Stimulated activated CD8-positive, alpha-beta memory T cell treated with anti-CD3 and anti-CD28 coated beads, Interleukin-4, amount 100 ng/mL, for 4 hours (primary cell): ENCODE results near the gene CCDC137.

Experiments
- DNase-seq, 2 donors: peaks; one replicate each; pipeline ENCODE4 v3.0.0-alpha.2; 2020; ENCODE audit warnings: low read depth in 2 of 2, low spot score in 1 of 2

CCDC137 gene

DNA sequence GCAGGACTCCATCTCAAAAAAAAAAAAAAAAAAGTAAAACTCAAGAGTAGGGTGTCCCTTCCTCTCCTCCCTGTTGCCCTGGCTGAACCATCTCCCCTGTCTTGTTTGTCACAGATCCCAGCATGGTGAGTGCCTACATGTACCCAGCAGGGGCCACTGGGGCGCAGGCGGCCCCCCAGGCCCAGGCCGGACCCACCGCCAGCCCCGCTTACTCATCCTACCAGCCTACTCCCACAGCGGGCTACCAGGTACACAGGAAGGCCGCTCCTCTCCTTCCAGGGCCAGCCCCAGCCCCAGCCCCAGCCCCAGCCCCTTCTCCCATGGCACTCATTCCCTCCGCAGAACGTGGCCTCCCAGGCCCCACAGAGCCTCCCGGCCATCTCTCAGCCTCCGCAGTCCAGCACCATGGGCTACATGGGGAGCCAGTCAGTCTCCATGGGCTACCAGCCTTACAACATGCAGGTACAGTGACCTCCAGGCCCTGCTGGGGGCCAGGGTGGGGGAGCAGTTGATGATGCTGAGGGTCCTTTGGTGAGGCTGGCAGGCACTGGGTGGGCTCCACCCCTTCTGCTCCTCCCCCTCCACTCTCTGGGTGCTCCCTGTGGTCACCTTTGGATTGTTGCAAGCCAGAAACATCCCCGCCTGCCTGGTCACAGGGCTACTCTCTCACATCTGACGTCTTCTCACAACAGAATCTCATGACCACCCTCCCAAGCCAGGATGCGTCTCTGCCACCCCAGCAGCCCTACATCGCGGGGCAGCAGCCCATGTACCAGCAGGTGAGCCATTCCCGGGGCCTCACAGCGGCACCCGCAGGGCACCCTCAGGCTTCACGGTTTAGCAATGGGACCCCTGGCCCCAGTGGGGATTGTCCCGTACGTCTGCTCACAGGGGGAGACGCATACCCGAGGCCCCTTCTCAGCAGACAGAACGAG lies 34.1 kb downstream of the CCDC137 start:
- no peak for DNase-seq

DNA sequence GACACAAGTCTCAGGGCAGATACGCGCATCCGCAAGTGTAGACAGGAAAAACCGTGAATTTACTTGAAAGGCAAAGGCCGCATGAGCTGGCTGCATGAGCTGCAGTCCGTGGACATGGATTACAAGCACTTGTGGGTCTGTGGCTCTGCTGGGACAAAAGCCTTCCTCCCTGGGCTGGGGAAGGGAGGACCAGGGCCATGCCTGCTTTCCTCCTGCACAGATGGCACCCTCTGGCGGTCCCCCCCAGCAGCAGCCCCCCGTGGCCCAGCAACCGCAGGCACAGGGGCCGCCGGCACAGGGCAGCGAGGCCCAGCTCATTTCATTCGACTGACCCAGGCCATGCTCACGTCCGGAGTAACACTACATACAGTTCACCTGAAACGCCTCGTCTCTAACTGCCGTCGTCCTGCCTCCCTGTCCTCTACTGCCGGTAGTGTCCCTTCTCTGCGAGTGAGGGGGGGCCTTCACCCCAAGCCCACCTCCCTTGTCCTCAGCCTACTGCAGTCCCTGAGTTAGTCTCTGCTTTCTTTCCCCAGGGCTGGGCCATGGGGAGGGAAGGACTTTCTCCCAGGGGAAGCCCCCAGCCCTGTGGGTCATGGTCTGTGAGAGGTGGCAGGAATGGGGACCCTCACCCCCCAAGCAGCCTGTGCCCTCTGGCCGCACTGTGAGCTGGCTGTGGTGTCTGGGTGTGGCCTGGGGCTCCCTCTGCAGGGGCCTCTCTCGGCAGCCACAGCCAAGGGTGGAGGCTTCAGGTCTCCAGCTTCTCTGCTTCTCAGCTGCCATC lies 34.9 kb downstream of the CCDC137 start:
- DNase-seq = no peak

DNA sequence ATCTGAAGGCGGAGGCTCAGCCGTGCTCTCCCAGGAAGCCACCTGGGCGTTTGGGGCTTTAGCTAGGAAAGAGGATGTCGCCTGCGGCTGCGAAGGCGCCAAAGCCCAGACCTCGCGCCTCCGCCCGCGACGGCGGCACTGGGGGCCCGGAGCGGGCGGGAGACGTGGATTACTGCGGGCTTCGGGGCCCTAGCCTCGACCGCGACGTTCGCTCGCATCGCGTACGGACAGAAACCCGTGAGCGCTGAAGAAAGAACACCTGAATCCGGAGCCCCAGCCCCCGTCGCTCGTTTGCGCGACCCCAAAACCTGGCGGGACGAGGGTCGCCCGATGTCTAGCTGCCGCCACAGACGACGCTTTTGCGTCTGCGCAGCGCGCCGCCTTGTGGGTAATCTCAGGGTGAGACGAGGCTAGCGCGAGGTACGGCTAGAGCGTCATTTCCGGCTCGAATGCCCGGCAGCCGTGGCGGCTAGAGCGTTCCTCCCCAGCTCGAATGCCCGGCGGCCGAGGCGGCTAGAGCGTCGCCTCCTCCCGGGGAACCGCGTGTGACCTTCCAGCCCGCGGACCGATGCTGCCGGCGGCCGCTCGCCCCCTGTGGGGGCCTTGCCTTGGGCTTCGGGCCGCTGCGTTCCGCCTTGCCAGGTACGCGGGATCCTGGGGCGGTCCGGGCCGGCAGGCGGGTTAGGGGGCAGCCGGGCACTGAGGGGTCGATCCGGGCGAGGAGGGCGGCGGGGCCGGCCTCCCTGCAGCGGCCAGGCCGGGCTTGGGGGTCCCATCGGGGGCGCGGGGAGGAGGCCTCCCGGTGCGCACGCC lies 36.6 kb downstream of the CCDC137 start, which contains the start of gene MRPL12:
Gene MRPL12 (plus strand): TSS at position 434 of the 813 bp plus-strand sequence. CDS start 135 bp downstream, at position 569.
- DNase-seq = peak; percentile 72 to 80

DNA sequence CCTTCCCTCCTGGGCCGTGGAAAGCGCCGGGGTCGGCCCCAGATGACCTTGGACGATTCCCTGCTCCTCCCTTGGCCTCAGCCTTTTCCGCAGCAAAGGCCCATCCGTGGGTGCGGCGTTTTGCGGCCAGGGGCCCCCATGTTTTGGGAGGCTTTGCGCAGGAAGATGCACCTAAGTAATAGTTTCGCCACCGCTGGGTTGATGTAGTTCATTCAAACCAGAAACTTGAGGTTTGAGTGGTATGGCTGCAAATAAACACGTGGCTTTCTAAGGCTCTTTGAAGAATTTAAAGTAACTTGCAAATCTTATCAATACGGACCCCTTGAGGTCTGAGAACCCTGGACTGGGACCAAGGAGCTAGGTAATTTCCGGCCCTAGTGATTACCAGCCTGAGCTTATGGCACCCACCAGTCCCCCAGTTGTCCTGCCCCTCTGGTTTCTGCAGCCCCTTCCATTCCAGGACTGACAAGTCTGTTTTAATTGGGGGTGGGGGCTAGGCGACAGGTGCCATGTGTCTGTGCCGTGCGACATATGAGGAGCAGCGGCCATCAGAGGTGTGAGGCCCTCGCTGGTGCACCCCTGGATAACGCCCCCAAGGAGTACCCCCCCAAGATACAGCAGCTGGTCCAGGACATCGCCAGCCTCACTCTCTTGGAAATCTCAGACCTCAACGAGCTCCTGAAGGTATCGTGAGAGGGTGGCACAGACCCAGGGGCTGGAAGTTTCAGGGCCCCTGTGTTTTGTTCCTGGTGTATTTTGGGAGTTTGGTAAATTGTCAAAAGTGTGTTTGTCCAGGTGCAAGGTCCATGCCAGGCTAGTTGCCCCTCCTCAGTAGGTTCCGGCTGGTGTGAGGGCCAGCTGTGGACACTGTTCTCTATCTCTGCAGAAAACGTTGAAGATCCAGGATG lies 37.5 kb downstream of the CCDC137 start:
- no peak for DNase-seq

DNA sequence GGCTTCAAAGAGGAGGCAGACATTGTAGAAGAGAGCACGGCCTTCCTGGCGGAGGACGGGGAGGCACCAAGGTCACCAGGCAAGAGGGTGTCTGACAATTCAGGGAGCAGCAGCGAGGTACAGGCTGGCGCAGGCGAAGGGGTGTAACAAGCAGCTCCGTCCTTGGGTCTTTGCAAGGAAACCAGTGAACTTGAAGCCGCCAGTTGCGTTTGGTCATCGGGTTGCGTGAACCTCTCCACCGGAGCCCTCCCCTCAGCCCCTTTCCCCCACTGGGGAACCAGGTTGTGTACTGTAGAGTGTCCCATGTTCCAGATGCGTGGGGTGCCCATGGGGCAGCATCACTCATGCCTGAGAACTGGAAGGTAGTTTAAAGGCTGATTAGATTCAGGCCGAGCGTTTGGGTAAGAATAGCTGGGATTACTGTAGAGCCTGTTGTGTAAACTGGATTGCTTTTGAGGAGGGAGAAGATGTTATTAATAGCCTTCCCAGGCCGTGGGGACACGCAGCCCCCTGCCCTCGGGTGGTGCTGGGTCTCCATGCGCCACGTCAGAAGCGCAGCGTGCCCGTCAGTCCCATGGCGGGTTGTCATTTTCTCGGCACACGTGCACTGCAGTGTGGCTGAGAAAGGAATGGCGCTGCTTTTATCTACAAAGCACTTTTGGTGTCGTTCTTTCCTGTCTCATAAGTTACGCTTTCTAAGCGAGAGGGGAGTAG lies 39.1 kb downstream of the CCDC137 start:
- no peak for DNase-seq

DNA sequence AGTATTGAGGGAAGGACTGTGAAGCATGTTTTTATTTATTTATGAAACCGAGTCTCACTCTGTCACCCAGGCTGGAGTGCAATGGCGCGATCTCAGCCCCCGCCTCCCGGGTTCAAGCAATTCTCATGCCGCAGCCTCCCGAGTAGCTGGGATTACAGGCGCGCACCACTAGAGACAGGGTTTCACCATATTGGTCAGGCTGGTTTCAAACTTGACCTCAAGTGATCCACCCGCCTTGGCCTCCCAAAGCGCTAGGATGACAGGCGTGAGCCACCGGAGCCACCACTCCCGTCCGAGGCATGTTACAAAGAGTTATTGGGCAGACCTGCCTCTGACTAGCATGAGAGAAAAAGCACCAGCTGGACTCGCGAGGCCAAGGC lies 39.7 kb downstream of the CCDC137 start:
- DNase-seq = no peak

DNA sequence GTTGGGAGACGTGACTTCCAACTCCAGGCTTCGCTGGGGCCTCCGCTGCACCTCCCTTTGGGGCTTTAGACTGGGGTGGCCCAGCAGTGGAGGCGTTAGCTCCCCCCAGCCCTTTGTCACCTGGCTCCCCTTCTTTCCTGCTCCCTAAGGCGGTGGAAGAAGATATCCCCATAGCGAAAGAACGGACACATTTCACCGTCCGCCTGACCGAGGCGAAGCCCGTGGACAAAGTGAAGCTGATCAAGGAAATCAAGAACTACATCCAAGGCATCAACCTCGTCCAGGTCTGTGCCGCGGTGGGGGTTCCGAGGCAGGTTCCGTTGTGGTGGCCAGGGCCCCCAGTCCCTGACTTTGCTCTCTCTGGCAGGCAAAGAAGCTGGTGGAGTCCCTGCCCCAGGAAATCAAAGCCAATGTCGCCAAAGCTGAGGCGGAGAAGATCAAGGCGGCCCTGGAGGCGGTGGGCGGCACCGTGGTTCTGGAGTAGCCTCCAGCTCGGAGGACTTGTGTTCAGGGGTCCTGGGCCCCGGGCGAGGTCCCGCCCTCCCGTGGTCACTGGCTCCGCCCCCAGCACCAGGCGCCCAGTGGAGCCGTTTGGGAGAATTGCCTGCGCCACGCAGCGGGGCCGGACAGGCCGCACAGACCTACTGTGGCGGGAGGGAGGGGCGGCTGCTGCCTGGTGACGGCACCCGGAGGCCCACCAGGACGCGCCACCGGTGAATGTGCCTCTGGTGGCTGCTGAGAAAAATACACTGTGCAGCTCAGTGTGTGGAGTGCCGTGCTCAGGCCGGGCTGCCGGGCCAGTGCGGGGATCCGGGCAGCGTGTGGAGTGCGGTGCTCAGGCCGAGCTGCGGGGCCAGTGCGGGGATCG lies 40.5 kb downstream of the CCDC137 start:
- no peak for DNase-seq

DNA sequence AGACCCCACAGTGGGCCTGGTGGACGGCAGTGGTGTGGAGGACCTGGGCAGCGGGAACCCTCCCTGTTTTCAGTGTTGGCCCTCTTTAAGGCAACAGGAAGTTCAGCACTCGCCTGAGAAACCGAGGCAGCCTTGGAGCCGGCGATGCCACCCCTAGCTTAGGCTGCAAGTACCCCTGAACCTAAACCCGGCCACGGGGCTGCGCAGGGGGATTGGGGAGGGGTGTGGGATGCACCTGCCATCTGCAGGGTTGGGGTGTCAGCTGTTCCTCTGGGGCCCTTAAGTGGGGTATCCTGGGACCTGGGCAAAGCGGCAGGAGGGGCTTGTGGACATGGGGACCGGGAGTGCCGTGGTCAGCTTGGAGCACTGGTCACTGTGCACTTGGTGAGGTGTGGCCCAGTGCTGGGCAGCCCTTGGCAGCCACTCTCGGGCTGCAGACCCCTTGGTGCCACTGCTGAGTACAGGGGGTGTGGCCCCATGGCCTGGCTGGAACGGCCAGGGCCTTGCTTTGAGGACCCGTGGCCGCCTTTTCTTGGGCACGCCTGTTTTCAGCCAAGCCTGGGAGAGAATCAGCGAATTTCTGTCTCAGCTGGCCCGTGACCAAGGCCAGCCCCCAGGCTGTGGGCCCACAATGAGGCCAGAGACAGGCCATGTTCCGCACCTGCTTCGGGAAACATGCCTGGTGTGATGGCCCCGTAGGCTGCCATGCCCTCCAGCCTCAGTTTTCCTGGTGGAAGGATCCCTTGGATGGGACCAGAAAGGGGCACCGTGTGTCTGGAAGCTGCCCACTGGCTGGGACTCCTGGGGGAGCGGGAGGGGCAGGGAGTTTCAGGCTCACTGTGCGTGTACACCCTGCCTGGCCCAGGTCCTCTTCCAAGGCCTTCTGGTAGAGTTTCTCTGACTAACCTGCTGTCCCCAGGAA lies 41.4 kb downstream of the CCDC137 start:
- no peak for DNase-seq

DNA sequence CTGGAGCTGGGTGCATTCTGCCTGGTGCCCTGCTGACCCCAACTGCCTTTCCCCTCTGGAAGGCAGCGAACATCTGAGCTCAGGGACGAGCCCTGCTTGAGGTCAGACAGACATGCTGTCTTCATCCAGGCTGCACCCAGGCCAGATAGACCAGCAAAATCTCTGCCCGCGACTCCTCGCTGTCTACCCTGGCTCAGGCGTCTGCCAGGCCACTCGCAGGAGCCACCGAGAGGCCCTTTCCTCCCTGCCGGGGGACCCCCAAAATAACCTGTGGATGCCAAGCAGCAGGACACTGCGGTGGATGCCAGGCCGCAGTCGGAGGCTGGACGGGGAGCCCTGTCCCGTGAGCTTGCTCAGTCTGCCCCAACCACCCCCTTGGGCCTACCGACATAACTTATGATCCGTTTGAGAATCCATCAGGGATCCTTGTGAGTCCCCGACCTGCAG lies 42.2 kb downstream of the CCDC137 start:
- DNase-seq = no peak

DNA sequence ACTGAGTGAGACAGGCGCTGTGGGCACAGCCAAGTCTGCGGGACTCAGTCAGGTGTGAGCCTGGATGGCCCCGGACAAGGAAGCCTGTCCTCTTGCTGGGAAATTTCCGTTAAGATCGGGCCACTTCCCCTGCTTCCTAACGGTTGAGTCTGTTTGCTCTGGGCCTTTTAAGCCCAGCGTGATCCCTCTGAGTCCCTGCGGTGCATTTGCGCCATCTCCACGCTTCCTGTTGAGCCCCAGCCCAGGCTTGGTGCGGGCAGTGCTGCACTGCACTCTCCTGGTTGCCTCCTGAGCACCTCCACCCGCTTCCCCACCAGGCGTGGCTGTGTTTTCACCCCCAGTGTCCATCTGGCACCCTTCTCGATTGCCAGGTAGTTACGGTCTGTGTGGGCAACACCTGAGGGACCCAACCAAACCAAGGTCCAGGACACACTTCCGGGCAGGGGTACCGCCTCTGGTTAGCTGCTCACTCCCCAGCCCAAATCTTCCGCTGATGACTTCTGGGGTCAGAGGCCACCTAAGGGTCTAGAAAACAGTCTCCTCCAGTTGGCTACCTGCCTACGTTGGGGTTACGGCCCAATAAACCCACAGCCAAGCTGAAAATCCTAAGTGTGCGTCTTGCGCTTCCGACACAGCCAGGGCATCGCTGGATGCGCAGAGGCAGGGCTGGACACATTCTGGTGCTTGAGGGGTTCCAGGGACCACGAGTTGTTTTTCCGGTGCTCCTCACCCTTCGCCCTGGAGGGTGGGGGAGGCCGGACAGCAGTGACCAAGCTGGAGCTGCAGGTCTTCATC lies 44.2 kb downstream of the CCDC137 start:
- DNase-seq = no peak

DNA sequence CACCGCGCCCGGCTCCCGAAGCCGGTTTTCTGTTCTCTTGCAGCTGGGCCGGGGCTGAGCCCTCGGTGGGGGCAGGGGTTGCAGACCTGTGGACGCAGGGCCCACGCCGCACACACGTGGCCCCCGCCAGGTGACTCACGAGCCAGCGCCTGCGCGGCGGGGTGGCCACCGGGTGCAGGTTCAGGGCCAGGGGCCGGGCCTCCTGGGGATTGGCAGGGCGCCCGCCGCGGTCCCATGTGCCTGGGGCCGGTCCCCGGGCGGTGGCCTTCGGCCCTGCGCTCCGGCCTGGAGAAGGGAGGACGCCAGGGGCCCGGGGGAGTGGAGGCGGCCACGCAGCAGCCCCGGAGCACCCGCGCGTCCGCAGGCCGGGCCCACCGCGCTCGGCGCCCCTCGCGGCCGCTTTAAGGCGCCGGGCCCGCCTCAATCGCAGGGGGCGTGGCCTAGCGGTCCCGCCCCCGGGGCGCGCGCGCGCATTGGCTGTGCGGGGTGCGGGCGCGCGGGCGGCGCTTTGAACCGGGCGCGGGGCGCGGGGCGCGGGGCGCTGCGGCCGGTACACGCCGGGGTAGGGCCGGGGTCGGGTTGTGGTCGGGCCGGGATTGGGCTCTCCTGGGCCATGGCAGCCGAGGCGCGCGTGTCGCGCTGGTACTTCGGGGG lies 45.4 kb downstream of the CCDC137 start, which contains the start of gene SLC25A10:
Gene SLC25A10 (plus strand): TSS at position 471 of the 654 bp plus-strand sequence. CDS start 143 bp downstream, at position 614.
- DNase-seq = peak; percentile 47 to 63

DNA sequence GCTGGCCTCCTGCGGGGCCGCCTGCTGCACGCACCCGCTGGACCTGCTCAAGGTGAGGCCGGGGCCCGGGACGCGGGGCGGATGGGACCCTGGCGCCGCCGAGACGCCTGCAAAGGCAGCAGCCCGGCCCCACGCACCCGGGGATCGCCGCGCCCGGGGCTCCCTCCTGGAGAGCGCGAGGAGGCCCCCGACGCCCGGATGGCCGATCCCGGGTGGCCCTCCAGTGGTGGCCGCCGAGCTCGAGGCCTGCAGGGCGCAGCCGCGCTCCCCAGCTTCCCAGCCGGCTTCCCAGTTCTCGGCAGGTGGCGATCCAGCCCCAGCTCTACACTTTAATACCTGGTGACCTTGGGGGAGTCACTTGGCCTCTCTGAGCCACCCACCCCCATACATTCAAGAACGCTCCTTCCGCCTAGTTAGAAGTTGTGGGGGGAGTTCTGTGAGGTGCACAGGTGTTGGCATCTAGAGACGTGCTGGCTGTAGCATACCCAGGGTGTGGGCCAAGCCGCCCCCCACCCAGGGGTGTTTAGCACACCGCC lies 46.0 kb downstream of the CCDC137 start:
- no peak for DNase-seq

DNA sequence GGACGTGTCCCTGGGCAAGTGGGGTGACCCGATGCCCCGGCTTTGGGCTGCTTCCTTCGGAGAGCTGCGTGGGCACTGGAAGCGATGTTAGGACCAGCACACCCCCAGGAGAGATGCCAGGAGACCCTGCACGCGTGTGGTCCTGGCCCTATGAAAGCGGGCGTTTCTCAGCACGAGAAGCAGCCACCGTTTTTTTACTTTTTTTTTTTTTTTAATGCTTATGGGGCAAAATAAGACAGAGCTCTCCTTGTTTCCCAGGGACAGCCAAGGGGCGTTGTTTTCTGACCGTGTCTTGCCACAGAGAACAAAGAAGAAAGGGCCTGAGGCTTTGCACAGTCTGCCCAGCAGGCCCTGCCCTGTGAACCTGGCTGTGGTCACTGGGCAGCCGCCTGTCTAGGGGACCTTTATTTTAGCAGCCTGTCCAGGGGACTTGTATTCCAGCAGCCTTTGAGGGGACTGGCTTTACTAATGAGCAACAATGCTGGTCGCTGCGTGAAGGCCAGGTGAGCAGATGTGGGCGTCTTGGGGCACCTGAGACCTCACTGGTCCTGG lies 46.5 kb downstream of the CCDC137 start:
- no peak for DNase-seq

DNA sequence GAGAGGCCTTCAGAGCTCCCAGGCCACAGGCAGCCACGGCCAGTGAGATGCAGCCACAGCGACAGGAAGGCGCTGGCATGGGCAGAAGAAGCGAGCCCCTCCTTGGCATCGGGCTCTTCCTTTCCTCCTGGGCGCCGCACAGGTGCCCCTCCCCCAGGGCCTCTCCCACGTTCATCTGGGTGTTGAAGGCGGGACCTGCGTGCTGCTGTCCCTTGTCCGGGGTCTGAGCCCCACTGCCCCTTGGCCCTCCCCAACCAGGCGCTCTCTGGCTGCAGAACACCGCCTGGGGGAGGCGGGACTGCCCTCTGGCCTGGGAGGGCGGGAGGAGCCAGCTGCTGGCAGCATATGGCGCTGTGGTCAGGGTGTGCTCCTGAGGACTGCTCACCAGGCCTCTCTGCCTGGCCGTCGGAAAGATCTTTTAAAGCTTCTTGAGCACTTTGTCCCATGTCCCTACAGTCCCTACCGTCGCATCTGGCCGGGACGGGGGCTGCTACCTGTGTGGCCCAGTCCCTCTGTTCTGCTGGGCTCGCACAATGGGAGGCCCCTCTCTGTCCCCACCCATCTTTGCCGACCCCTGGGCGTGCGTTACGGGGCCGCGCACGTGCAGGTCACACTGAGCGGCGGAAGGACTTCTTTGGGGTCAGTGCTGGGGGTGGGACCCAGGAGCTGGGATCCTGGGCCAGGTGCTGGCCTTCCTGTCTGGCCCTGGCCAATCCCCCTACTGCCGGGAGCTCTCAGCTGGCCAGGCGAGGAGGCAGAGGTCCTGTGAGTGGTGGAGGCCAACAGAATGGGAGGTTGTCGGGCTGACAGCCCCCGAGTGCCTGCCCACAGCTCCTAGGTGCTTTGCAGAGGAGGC lies 47.2 kb downstream of the CCDC137 start:
- no peak for DNase-seq
